ENCODE data around the gene BPIFB6.

The BPIFB6 gene

GRCh38 chr20:33092361-33092760 is 60.9 kb downstream of the BPIFB6 start:
- no peak for DNase-seq

- no peak for DNase-seq
These were observed 61.6 kb downstream of the BPIFB6 start for GRCh38 chr20:33093074-33093473.

- DNase-seq: no peak
These were observed 62.1 kb downstream of the BPIFB6 start for GRCh38 chr20:33093582-33093981.

Data from activated CD4-positive, CD25-positive, alpha-beta regulatory T cell treated with anti-CD3 and anti-CD28 coated beads, Interleukin-2, amount 50 U/mL, for 72 hours (primary cell).